Measurements from ENCODE around the gene PHF21A.

GRCh38 chr11:45904309-45904915 is 216.8 kb downstream of the PHF21A start:
- TF ChIP-seq POLR2A (IDR thresholded peaks at IDR 0.05) = no peak
- TF ChIP-seq CTCF (IDR thresholded peaks at IDR 0.05) = no peak
- no peak for TF ChIP-seq POLR2AphosphoS5 (IDR thresholded peaks at IDR 0.05; ENCODE audit: insufficient read depth in 1 of 2, low read depth in 1 of 2)
